GM08714 (cell line): ENCODE measurements around the gene AGAP1.

ENCODE experiments used
- H3K4me3 ChIP-seq: fragments of 200-500 bp; sonication (Bioruptor generic); 2 replicates; pipeline ENCODE4 v1.5.1; 2014; ENCODE audit warnings: mild to moderate bottlenecking, low read length, inconsistent platforms
- ZNF274 ChIP-seq: IDR thresholded peaks from 2 replicates; pipeline ENCODE4 v1.6.1; 2012; ENCODE audit warnings: mild to moderate bottlenecking, low read depth, low read length

AGAP1 gene

DNA sequence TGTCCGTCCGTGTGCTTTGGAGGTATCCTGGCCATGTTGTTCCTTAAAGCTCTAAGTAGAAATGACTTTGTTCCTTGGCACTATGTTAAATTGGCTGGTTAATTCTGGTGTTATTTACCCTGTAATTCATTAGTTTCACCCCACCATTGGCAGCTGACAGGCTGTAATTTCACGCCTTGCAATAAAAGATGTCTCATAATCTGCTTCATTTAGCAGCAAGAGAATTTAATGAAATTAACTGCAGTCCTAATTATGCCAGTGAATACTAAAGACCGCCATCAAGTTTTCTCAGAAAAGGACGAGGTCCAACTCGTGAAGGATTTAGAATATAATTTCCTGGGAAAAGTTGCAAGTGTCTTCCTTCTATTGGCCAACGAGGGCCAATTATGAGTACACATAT is 355.1 kb downstream of the AGAP1 start:
- no peak overlapping the region for H3K4me3 ChIP-seq

DNA sequence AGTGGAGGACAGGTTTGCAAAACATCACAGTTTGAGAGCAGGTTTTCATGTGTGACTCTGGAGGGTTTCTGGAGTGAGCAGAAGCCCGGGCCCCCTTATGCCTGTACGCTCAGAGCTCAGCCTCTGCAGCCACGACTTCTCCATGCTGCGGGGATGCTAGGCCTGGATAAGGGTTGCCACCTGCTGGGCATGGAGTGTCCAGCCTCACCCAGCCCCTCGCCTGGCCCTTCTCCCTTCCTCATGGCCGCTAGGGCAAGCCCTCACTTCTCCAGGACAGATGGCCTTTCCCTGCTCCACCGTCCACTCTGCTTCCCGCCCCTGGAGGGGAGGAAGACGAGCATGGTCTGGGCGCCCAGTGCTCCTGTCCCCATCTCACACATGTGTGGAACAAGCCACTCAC is 355.6 kb downstream of the AGAP1 start:
- TF ChIP-seq ZNF274, result no peak
- H3K4me3 ChIP-seq, result no peak overlapping the region

More for the DNA sequence above, 355.1 kb downstream of the AGAP1 start:
- no peak for TF ChIP-seq ZNF274

DNA sequence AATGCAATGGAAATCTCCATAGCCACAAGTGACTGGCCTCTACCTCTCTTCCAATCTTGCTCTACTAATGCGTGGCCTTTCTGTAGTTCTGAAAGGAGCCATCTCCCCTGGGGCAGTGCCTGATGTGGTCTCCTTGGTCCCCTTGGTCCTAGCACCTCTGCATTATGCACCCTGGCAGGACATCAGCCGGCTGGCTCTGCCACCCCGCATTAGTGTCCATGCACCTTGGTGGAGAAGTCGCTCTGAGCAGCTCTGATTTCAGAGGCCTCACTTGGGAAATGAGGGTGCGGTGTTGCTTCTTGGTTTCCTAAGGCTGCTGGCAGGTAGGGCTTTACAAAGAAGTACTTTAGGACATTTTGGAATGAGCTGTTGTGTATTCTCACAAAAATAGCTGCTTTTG is 356.4 kb downstream of the AGAP1 start:
- no peak for TF ChIP-seq ZNF274
- no peak overlapping the region for H3K4me3 ChIP-seq

- H3K4me3 ChIP-seq, result no peak overlapping the region
- no peak for TF ChIP-seq ZNF274
Measured at GRCh38 chr2:235850771-235851551, 357.1 kb downstream of the AGAP1 start.

DNA sequence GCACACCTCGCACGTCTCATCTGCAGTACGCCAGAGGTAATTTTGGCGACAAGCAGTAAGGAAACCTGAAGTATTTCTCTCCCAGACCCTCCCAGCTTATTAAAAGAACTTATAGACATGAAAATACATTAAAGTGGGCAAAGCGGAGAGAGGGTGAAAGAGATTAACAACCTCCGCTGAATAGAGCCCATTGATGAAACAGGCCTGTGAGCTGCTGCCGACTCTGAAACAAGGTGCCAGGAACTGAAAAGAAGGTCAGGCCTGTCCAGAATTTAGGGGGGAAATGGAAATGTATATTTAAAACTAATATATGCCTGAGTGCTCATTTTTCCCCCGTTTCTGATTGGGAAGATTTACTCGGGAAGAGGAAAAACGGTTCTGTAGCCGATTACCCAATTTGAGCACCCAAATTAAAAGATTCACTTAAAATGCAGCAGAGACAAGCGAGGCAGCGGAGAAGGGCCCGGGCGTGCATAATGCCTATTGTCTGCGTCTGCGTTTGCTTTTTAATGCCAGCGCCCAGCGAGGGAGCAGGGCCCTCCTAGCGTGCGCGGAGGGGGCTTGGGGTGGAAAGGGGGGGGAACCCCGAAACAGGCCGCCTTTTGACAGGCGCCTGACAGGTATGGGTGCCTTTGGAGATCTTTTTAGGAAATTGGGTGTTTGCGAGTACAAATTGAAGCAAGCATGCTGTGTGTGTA is 358.1 kb downstream of the AGAP1 start:
- no peak overlapping the region for H3K4me3 ChIP-seq
- no peak for TF ChIP-seq ZNF274

GRCh38 chr2:235852526-235852920 is 358.7 kb downstream of the AGAP1 start:
- TF ChIP-seq ZNF274, result no peak
- no peak overlapping the region for H3K4me3 ChIP-seq

GRCh38 chr2:235854276-235854675 is 360.4 kb downstream of the AGAP1 start:
- no peak for TF ChIP-seq ZNF274
- H3K4me3 ChIP-seq, result no peak overlapping the region

GRCh38 chr2:235855011-235855410 is 361.2 kb downstream of the AGAP1 start:
- no peak for TF ChIP-seq ZNF274
- H3K4me3 ChIP-seq, result no peak overlapping the region

GRCh38 chr2:235856151-235856854 is 362.5 kb downstream of the AGAP1 start:
- TF ChIP-seq ZNF274, result no peak
- H3K4me3 ChIP-seq, result no peak overlapping the region

DNA sequence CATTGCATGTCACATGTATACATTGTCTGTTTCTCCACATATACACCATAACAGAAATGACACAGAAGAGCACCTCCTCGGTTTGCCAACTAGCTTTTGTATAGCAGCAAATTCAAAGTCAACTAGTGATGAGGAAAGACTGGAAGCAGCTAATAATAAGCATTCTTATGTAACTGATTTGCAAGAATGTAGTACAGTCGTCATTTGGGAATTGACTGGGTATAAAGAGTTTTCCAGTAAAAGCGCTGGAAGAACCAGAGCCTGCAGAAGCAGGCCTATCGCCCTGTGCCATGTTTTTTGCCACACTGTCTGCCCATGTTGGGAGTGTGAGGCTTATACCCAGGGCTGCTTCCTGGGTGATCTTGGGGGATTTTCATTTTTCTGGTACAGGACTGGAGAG is 363.8 kb downstream of the AGAP1 start:
- H3K4me3 ChIP-seq, result no peak overlapping the region

DNA sequence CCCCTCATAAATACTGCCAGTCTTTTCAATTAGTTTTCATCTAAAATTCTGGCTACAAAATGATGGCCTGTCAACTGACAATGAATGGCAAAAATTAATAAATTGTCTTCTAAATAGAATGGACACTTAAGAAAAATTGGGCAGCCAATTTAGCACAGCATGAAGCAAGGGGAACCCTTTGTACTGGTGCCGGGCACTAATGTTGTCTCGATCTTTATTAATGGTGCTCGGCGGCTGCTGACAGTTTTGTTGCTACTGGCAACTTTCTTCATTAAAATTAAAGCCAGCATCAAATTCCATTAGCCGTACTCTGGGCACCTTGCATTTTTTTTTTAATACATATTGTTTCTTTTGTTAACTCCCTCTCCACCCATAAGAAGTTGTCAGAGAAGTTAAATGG is 365.0 kb downstream of the AGAP1 start:
- no peak for TF ChIP-seq ZNF274
- no peak overlapping the region for H3K4me3 ChIP-seq

More for the DNA sequence above, 363.8 kb downstream of the AGAP1 start:
- TF ChIP-seq ZNF274, result no peak

GRCh38 chr2:235859651-235860050 is 365.8 kb downstream of the AGAP1 start:
- no peak for TF ChIP-seq ZNF274
- H3K4me3 ChIP-seq, result no peak overlapping the region

GRCh38 chr2:235860111-235860510 is 366.3 kb downstream of the AGAP1 start:
- no peak for TF ChIP-seq ZNF274
- H3K4me3 ChIP-seq, result no peak overlapping the region

DNA sequence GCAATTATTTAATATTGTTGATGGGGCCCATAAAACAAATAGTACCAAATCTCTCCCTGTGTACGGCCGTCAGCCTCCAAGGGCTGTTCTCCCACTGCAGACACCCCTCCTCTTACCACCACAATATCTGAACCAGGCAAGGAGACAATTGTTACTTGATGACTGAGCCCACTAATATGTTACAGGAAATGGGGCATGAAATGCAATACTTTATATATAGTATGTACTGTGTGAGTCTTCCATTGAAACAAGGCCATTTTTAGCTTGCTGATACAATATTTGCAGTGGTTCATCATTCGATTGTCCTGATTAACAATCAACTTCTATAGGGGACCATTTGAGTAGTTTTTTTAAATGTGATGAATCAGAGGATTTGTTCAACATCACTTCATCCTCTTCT is 367.0 kb downstream of the AGAP1 start:
- TF ChIP-seq ZNF274, result no peak
- no peak overlapping the region for H3K4me3 ChIP-seq

DNA sequence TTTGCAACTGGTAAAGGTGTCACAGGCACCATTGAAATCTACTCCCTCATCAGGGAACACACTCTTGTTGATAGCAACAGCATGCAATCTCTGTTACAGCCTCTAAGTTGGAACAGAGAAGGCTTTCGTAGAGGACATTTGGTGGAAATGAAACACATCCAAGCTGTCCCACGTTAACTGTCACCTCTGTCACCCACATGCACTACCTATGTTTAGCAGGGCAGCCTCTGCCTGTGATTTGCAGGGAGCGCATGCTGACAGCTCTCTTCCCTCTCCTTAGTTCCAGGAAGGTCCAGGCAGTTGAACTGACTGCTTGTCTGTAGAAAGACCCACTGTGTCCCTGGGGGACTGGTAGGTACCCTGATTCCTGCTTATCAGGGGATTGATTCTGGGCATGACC is 367.5 kb downstream of the AGAP1 start:
- no peak for TF ChIP-seq ZNF274
- no peak overlapping the region for H3K4me3 ChIP-seq
